ENCODE data around the gene PTPRD.

Gene PTPRD

DNA sequence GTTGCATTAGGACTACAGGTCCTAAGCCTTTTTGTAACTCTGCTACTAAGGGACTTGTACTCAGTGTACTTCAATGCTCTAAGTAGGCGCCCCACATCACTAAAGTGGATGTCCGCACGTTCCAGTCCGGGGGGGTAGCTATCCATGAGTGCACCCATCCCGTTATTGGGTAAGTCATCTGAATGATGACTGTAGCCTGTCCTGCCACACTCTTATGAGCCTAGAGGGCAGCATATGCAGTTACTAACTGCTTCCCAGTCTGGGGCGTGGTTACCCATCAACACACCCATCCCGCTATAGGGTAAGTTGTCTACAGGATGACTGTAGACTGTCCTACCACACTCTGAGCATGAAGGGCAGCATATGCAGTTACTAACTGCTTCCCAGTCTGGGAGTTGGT, 1053.9 kb downstream of the PTPRD start:
- no peak for DNase-seq (ENCODE audit: low read depth, low spot score)
- H3K4me3 ChIP-seq (ENCODE audit: low read depth, low read length), result no peak overlapping the region
- POLR2A ChIA-PET, result no interaction called here
- TF ChIP-seq, protein P1, sequence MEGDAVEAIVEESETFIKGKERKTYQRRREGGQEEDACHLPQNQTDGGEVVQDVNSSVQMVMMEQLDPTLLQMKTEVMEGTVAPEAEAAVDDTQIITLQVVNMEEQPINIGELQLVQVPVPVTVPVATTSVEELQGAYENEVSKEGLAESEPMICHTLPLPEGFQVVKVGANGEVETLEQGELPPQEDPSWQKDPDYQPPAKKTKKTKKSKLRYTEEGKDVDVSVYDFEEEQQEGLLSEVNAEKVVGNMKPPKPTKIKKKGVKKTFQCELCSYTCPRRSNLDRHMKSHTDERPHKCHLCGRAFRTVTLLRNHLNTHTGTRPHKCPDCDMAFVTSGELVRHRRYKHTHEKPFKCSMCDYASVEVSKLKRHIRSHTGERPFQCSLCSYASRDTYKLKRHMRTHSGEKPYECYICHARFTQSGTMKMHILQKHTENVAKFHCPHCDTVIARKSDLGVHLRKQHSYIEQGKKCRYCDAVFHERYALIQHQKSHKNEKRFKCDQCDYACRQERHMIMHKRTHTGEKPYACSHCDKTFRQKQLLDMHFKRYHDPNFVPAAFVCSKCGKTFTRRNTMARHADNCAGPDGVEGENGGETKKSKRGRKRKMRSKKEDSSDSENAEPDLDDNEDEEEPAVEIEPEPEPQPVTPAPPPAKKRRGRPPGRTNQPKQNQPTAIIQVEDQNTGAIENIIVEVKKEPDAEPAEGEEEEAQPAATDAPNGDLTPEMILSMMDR (IDR thresholded peaks at IDR 0.05; ENCODE audit: insufficient read depth, low read length, missing control alignments), result no peak
- CTCF ChIA-PET, result no interaction called here

DNA sequence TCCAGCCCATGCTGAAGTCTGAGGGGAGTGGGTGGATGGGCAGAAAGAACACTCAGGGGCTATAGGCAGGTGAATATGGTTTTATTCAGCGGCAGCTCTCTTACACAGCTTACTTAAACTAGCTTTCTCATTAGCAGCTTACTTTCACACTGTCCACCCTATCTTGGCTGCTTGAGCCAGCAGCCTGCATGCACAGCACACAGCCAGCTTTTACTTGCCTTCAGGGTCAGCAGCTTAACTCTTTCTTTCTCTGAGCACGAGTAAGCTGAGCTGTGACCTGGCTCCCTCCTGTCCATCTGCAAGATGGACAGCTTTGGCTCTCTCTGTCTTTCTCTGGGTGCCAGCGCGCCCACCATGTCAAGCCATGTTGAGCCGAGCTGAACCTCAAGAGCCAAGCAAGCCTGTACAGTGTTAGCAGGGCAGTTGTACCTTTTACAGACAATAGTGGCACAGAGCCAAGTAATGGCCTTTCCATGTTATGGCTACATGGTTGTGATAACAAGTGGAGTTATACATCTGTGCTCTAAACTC, 1054.9 kb downstream of the PTPRD start:
- DNase-seq (ENCODE audit: low read depth, low spot score), result no peak
- no peak overlapping the region for H3K4me3 ChIP-seq (ENCODE audit: low read depth, low read length)
- ChIA-PET POLR2A (no interaction called here), CTCF (no interaction called here)
- TF ChIP-seq, protein P1 (IDR thresholded peaks at IDR 0.05; ENCODE audit: insufficient read depth, low read length, missing control alignments), result no peak

DNA sequence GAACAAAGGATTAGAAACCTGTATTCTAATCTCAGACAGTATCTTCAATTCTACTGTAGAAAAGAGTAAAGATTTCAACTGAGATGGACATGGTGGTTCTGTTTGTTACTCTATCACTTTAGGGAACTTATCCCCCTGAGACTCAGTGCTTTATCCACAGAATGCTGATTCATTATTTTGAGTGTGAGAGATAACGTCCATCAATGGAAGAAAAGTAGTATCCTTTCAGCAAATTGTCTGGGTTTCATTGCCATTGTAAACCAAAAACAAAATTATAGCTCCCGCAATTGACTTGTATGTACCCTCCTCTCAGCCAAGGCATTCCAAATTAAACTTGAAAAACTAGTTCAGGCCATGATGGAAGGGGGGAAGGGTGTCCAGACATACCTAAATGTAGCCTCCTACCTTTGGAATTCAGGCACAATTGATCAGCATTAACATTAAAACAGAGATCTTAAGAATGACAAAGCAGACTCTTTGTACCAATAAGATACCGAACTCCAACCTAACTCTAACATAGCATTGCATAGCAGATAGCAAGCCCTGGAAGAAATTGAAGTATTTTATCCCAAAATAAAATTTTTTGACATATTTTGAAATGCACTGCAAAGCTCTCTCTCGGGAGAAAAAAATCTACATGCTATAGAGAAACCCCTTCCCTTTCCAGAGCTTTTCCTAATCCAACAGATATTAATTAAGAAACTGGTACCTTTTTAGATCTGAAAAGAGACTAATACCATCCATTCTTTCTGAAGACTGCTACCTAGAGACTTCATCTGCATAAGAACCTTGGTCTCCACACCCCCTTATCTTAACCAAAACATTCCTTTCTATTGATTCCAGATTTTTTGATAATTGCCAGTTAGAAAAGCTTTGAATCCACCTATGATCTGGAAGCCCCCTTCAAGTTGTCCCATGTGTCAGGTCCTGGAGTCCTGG, 1055.7 kb downstream of the PTPRD start:
- no peak overlapping the region for H3K4me3 ChIP-seq (ENCODE audit: low read depth, low read length)
- CTCF ChIA-PET, result no interaction called here
- DNase-seq (ENCODE audit: low read depth, low spot score), result no peak
- TF ChIP-seq, protein P1 (IDR thresholded peaks at IDR 0.05; ENCODE audit: insufficient read depth, low read length, missing control alignments), result no peak
- POLR2A ChIA-PET, result no interaction called here

DNA sequence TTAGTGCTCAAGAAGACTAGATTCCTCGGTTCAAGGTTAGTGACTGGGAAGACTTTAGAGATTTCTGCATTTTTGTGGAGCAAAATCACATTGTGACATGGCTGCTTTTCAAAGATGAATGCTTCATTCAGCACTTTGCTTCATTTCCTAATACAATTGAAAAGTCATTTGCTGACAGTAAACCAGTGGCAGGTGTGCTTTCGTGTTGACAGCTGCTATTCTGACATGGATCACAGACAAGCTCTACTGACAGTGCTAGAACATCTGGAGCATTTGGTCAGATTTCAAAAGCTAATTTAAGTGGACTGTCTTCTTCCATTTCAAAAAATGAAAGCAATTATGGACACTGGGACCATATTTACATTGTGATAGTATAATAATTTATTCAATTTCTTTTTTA, 1060.1 kb downstream of the PTPRD start:
- CTCF ChIA-PET, result no interaction called here
- DNase-seq (ENCODE audit: low read depth, low spot score), result no peak
- POLR2A ChIA-PET, result no interaction called here
- TF ChIP-seq, protein P1 (IDR thresholded peaks at IDR 0.05; ENCODE audit: insufficient read depth, low read length, missing control alignments), result no peak
- H3K4me3 ChIP-seq (ENCODE audit: low read depth, low read length), result no peak overlapping the region

DNA sequence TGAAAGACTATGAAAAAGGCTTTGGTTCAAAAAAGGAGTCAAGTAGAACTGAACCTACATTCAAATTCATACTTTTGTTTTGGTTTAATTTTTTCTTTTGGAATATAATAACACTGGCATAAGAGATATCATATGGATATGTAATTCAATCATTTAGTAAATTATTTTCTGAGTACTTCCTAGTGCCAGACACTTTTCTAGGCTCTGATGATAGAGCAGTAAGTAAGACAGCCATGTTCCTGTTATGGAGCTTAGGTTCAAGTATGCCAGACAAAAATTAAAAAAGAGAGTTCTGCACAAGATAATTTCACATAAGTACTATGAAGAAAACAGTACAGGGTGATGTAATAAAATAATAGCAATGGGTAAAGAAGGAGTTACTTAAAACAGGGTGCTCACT, 1074.0 kb downstream of the PTPRD start:
- POLR2A ChIA-PET, result no interaction called here
- CTCF ChIA-PET, result no interaction called here

DNA sequence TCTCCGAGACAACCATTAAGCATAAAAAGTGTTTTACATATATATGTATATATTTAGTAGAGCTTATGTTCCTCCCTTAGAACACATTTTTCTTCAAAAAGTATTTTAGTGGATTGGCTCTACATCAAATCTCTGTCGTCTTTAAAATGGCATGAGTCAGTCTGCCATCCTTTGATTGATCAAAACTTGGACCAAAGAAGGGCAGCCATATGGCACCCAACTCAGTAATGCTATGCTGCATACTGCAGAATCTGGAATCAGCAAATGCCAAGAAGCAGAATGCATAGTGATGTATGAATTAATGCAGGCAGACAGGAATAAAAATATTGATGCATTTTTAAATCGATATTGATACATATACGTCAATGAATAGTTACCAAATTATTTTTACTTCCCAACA, 1074.4 kb downstream of the PTPRD start:
- ChIA-PET CTCF (no interaction called here), POLR2A (no interaction called here)
- TF ChIP-seq, protein P1 (IDR thresholded peaks at IDR 0.05; ENCODE audit: insufficient read depth, low read length, missing control alignments), result no peak
- H3K4me3 ChIP-seq (ENCODE audit: low read depth, low read length), result no peak overlapping the region
- DNase-seq (ENCODE audit: low read depth, low spot score), result no peak

More for the DNA sequence above, 1074.0 kb downstream of the PTPRD start:
- TF ChIP-seq, protein P1 (IDR thresholded peaks at IDR 0.05; ENCODE audit: insufficient read depth, low read length, missing control alignments), result no peak
- no peak for DNase-seq (ENCODE audit: low read depth, low spot score)
- no peak overlapping the region for H3K4me3 ChIP-seq (ENCODE audit: low read depth, low read length)

Data from AG04449 (cell line).